Stomach (tissue), 4 donors: ENCODE measurements around the gene HHIPL1.

Experiments
- CTCF ChIP-seq, 7 experiments: fragments of 450-650 bp in 4 of 7; fragments of 200-600 bp in 3 of 7; sonication (generic) in 3 of 7; IDR thresholded peaks; one replicate each; pipeline ENCODE4 v1.5.1; 2016 to 2019; ENCODE audit warnings: antibody characterized with exemption in 7 of 7, control low read depth in 2 of 7, mild to moderate bottlenecking in 1 of 7
- EP300 ChIP-seq: sonication (generic); formaldehyde crosslinking; IDR thresholded peaks from one replicate; pipeline ENCODE4 v1.6.1; 2017; ENCODE audit warnings: antibody characterized with exemption
- POLR2A ChIP-seq, 4 donors: fragments of 450-650 bp; IDR thresholded peaks; one replicate each; pipeline ENCODE4 v1.6.1; 2016; ENCODE audit warnings: antibody characterized with exemption in 4 of 4, control low read depth in 2 of 4, mild to moderate bottlenecking in 1 of 4, moderate library complexity in 1 of 4
- POLR2AphosphoS5 ChIP-seq, 3 donors: sonication (generic); formaldehyde crosslinking; IDR thresholded peaks; one replicate each; pipeline ENCODE4 v1.6.1; 2016; ENCODE audit warnings: antibody characterized with exemption in 3 of 3

GRCh38 chr14:99657645-99658155 lies 12.8 kb downstream of the HHIPL1 start:
- TF ChIP-seq POLR2AphosphoS5 (IDR thresholded peaks at IDR 0.05) (no peak), CTCF (IDR thresholded peaks at IDR 0.05) (no peak), POLR2A (IDR thresholded peaks at IDR 0.05) (no peak), EP300 (no peak)
